ENCODE data around the gene PGA3.
"Not testable (repeated sequence)": the region's sequence is repeated elsewhere in the genome, so short reads cannot be mapped to it uniquely, and the experiment has no call there.

The PGA3 gene

GRCh38 chr11:61170566-61170965, 32.7 kb upstream of the PGA3 start:
- DNase-seq (ENCODE audit: low read depth in 2 of 3, low spot score in 2 of 3), result no peak

GRCh38 chr11:61171907-61172306, 31.4 kb upstream of the PGA3 start:
- no peak for DNase-seq (ENCODE audit: low read depth in 2 of 3, low spot score in 2 of 3)

- DNase-seq (ENCODE audit: low read depth in 2 of 3, low spot score in 2 of 3), result no peak
These were observed 31.0 kb upstream of the PGA3 start for GRCh38 chr11:61172356-61172755.

- no peak for DNase-seq (ENCODE audit: low read depth in 2 of 3, low spot score in 2 of 3)
These were observed 30.4 kb upstream of the PGA3 start for GRCh38 chr11:61172888-61173287.

- DNase-seq (ENCODE audit: low read depth in 2 of 3, low spot score in 2 of 3), result no peak
These were observed 29.9 kb upstream of the PGA3 start for GRCh38 chr11:61173456-61173855.

GRCh38 chr11:61174273-61174672, 29.0 kb upstream of the PGA3 start:
- no peak for DNase-seq (ENCODE audit: low read depth in 2 of 3, low spot score in 2 of 3)

- DNase-seq (ENCODE audit: low read depth in 2 of 3, low spot score in 2 of 3), result no peak
These were observed 28.4 kb upstream of the PGA3 start for GRCh38 chr11:61174949-61175348.

- no peak for DNase-seq (ENCODE audit: low read depth in 2 of 3, low spot score in 2 of 3)
These were observed 26.9 kb upstream of the PGA3 start for GRCh38 chr11:61176446-61176845.

- not testable (repeated sequence) for DNase-seq (ENCODE audit: low read depth in 2 of 3, low spot score in 2 of 3)
These were observed 23.1 kb upstream of the PGA3 start for GRCh38 chr11:61180205-61180604.

GRCh38 chr11:61181489-61181888, 21.8 kb upstream of the PGA3 start:
- DNase-seq (ENCODE audit: low read depth in 2 of 3, low spot score in 2 of 3), result no peak

GRCh38 chr11:61183645-61184044, 19.7 kb upstream of the PGA3 start:
- no peak for DNase-seq (ENCODE audit: low read depth in 2 of 3, low spot score in 2 of 3)

- DNase-seq (ENCODE audit: low read depth in 2 of 3, low spot score in 2 of 3), result no peak
These were observed 16.8 kb upstream of the PGA3 start for GRCh38 chr11:61186504-61186903.

- DNase-seq (ENCODE audit: low read depth in 2 of 3, low spot score in 2 of 3), result peak; percentile 40 to 74 (median 71)
These were observed 15.7 kb upstream of the PGA3 start for GRCh38 chr11:61187505-61188130.

GRCh38 chr11:61189933-61190332, 13.4 kb upstream of the PGA3 start:
- DNase-seq (ENCODE audit: low read depth in 2 of 3, low spot score in 2 of 3), result no peak

- no peak for DNase-seq (ENCODE audit: low read depth in 2 of 3, low spot score in 2 of 3)
These were observed 9.7 kb upstream of the PGA3 start for GRCh38 chr11:61193596-61193995.

GRCh38 chr11:61194169-61194671, 9.1 kb upstream of the PGA3 start:
- DNase-seq (ENCODE audit: low read depth in 2 of 3, low spot score in 2 of 3), result no peak

- DNase-seq (ENCODE audit: low read depth in 2 of 3, low spot score in 2 of 3), result no peak
These were observed 8.2 kb upstream of the PGA3 start for GRCh38 chr11:61194981-61195695.

- DNase-seq (ENCODE audit: low read depth in 2 of 3, low spot score in 2 of 3), result no peak
These were observed 7.6 kb upstream of the PGA3 start for GRCh38 chr11:61195719-61196118.

- no peak for DNase-seq (ENCODE audit: low read depth in 2 of 3, low spot score in 2 of 3)
These were observed 5.0 kb upstream of the PGA3 start for GRCh38 chr11:61198361-61198760.

GRCh38 chr11:61198948-61199523, 4.3 kb upstream of the PGA3 start:
- no peak for DNase-seq (ENCODE audit: low read depth in 2 of 3, low spot score in 2 of 3)

GRCh38 chr11:61201476-61201875, 1.8 kb upstream of the PGA3 start:
- DNase-seq (ENCODE audit: low read depth in 2 of 3, low spot score in 2 of 3), result no peak

- DNase-seq (ENCODE audit: low read depth in 2 of 3, low spot score in 2 of 3), result not testable (repeated sequence)
These were observed 558 bp downstream of the PGA3 start for GRCh38 chr11:61203873-61204272.

Data from activated CD8-positive, alpha-beta memory T cell treated with anti-CD3 and anti-CD28 coated beads for 48 hours (primary cell).